ENCODE results near the gene BCORL1. TPM values are rescaled to one million over a fixed set of nuclear protein-coding genes. Genes with fewer than 3 reads are reported as not detected.

BCORL1 gene
- total and polyA plus RNA-seq, 2 of the 4 experiments (the other 2 are of a cell fraction) = 0.54 to 1.6 TPM

DNA sequence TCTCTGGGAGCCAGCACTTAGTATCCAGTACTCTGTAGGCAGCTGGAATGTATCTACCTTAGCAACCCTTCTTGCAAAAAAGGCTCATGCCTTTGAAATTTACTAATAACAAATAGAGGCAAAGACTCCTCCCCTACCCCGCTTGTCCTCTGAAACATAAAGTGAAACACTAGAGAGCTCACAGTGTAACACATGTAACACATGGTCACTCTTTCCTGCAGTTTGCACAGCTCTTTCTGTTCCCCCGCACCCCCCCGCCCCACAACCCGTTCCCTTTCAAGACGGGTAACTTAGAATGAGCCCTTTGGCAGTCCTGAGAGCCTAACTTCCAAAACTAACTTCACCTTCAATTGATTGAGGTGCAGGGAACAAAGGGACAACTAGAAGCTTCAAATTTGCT is 6.0 kb upstream of the BCORL1 start:
- in situ Hi-C loops (cut with MboI; ENCODE audit: low sequenced_read_pairs) (no loop called here), dilution Hi-C loops (cut with HindIII; ENCODE audit: low sequenced_read_pairs, unreplicated experiment) (no loop called here), intact Hi-C loops (cut with micrococcal nuclease) (no loop called here)
- no peak overlapping the region for H3K27ac ChIP-seq (ENCODE audit: insufficient read depth, low read length)
- no peak overlapping the region for H2BK20ac ChIP-seq (ENCODE audit: low read depth, low read length)
- ChIA-PET POLR2A (ENCODE audit: unreplicated experiment) (no interaction called here), CTCF (no interaction called here)
- H3K36me3 ChIP-seq (ENCODE audit: control insufficient read depth, insufficient read depth, low read length) = no peaks in the 10 kb centered on the region
- H3K18ac ChIP-seq (ENCODE audit: low read depth, low read length) = no peak overlapping the region
- TF ChIP-seq NFE2L2 (IDR thresholded peaks at IDR 0.05; ENCODE audit: low read depth, low read length) = no peak
- no peak for TF ChIP-seq RAD21 (IDR thresholded peaks at IDR 0.05; ENCODE audit: low read length)
- no peak for TF ChIP-seq CHD1 (IDR thresholded peaks at IDR 0.05; ENCODE audit: low read depth, low read length)
- TF ChIP-seq CEBPB (IDR thresholded peaks at IDR 0.05; ENCODE audit: low read depth, low read length) = no peak
- TF ChIP-seq USF2 (IDR thresholded peaks at IDR 0.05; ENCODE audit: low read depth, low read length) = no peak
- no peak for TF ChIP-seq BHLHE40 (IDR thresholded peaks at IDR 0.05; ENCODE audit: low read depth, low read length)
- TF ChIP-seq ELK1 (IDR thresholded peaks at IDR 0.05; ENCODE audit: borderline replicate concordance, low read depth, low read length) = no peak
- H3K9me3 ChIP-seq (ENCODE audit: control insufficient read depth, insufficient read depth, low read length) = no peaks in the 10 kb centered on the region
- H3K9me1 ChIP-seq (ENCODE audit: insufficient read depth, low read length) = no peaks in the 10 kb centered on the region
- H2BK120ac ChIP-seq (ENCODE audit: low read depth, low read length) = no peak overlapping the region
- no peak overlapping the region for H3K4ac ChIP-seq (ENCODE audit: low read depth, low read length)
- H3K4me1 ChIP-seq (ENCODE audit: control insufficient read depth, insufficient read depth, low read length) = no peaks in the 10 kb centered on the region
- no peak overlapping the region for H4K8ac ChIP-seq (ENCODE audit: low read depth in 2 of 2, low read length in 2 of 2)
- no peak overlapping the region for H2AFZ ChIP-seq (replicated peaks; ENCODE audit: low read length, poor library complexity)
- ATAC-seq (ENCODE audit: low read depth) (no peak), DNase-seq (no peak)
- H2BK15ac ChIP-seq (ENCODE audit: low read depth, low read length) = no peak overlapping the region
- no peak overlapping the region for H3K14ac ChIP-seq (replicated peaks; ENCODE audit: low read depth, low read length)
- H3K4me3 ChIP-seq (ENCODE audit: insufficient read depth, low read depth, low read length) = no peak overlapping the region
- no peak overlapping the region for H3K56ac ChIP-seq (ENCODE audit: extremely low read depth, insufficient read depth, low read length)
- H4K20me1 ChIP-seq (ENCODE audit: insufficient read depth, low read length) = no peaks in the 10 kb centered on the region
- H3K4me2 ChIP-seq (ENCODE audit: low read depth, low read length) = no peak overlapping the region
- H4K5ac ChIP-seq (ENCODE audit: low read depth, low read length) = no peak overlapping the region
- H3K23ac ChIP-seq (ENCODE audit: low read depth, low read length) = no peak overlapping the region
- BruUV-seq (replicated peaks) = no TSS peak
- H2AK5ac ChIP-seq (ENCODE audit: low read depth, low read length) = no peak overlapping the region
- H3K79me1 ChIP-seq (ENCODE audit: low read depth in 1 of 2, low read length in 2 of 2) = no peaks in the 10 kb centered on the region
- H2BK5ac ChIP-seq (ENCODE audit: low read depth, low read length, poor library complexity, severe bottlenecking) = no peak overlapping the region
- no peak overlapping the region for H4K91ac ChIP-seq (ENCODE audit: insufficient read depth, low read depth, low read length)
- WGBS, 2 experiments (ENCODE audit: extremely low coverage in 2 of 2, insufficient read length in 1 of 2) = no CpG with 5 or more reads among the region's 5 CpGs
- H3K9ac ChIP-seq (ENCODE audit: low read depth, low read length) = no peak overlapping the region
- H3K27me3 ChIP-seq (ENCODE audit: control insufficient read depth, insufficient read depth, low read length) = peaks cover 30% of the 10 kb centered on the region
- H2AK9ac ChIP-seq (replicated peaks; ENCODE audit: low read depth, low read length, poor library complexity) = no peak overlapping the region

All from IMR-90 (cell line).